Heart left ventricle (tissue), 16 donors: ENCODE results near the gene SUSD2. TPM values are rescaled to one million over a fixed set of nuclear protein-coding genes. Genes with fewer than 3 reads are reported as not detected.
"Not testable (repeated sequence)": the region's sequence is repeated elsewhere in the genome, so short reads cannot be mapped to it uniquely, and the experiment has no call there.

Experiments used
- ATAC-seq, 4 donors: fragments of 200-7000 bp; cut with Tn5 transposase; one replicate each; pipeline ENCODE4 v1.9.1; 2020 to 2022; ENCODE audit warnings: moderate library complexity in 4 of 4, mild to moderate bottlenecking in 3 of 4, moderate number of reproducible peaks in 1 of 4
- DNase-seq, 5 donors: peaks; one replicate each; pipeline ENCODE4 v3.0.0-alpha.2; 2020
- H3K27ac ChIP-seq, 12 donors: fragments of 200-600 bp; sonication (generic) in 4 of 12; one replicate each; pipeline versions ENCODE4 v1.5.0 to v1.8.0; 2016 to 2022; ENCODE audit warnings: mild to moderate bottlenecking in 2 of 12
- H3K27me3 ChIP-seq, 9 donors: fragments of 200-600 bp; sonication (generic) in 2 of 9; one replicate each; pipeline versions ENCODE4 v1.5.1 to v1.8.0; 2016 to 2022; ENCODE audit warnings: mild to moderate bottlenecking in 3 of 9
- H3K36me3 ChIP-seq, 9 donors: fragments of 200-600 bp; sonication (generic) in 2 of 9; one replicate each; pipeline versions ENCODE4 v1.5.0 to v1.8.0; 2018 to 2022; ENCODE audit warnings: mild to moderate bottlenecking in 2 of 9
- H3K4me1 ChIP-seq, 12 donors: fragments of 200-600 bp; sonication (generic) in 4 of 12; one replicate each; pipeline versions ENCODE4 v1.5.0 to v1.8.0; 2016 to 2022; ENCODE audit warnings: mild to moderate bottlenecking in 3 of 12
- H3K4me3 ChIP-seq, 12 donors: fragments of 200-600 bp; sonication (generic) in 4 of 12; one replicate each; pipeline versions ENCODE4 v1.5.0 to v1.8.0; 2017 to 2022; ENCODE audit warnings: mild to moderate bottlenecking in 9 of 12, moderate library complexity in 4 of 12
- H3K9me3 ChIP-seq, 12 donors: fragments of 200-600 bp; sonication (generic) in 4 of 12; one replicate each; pipeline versions ENCODE4 v1.5.0 to v1.8.0; 2016 to 2022; ENCODE audit warnings: mild to moderate bottlenecking in 1 of 12
- POLR2A ChIP-seq, 2 donors: fragments of 450-650 bp; IDR thresholded peaks; one replicate each; pipeline ENCODE4 v1.6.1; 2017; ENCODE audit warnings: antibody characterized with exemption in 2 of 2, mild to moderate bottlenecking in 2 of 2, moderate library complexity in 2 of 2
- WGBS, 4 donors: extraction: QIAGEN DNeasy Blood & Tissue Kit in 2 of 4; methylation state at CpG; one replicate each; pipeline versions ENCODE4 v1.1.5 to v1.1.7; 2013 to 2018; 5-methylcytosine and 5-hydroxymethylcytosine counted together
- intact Hi-C, 10 donors: fragments of 100-400 bp; cut with DNase I; formaldehyde crosslinking; loops; one replicate each; pipeline versions ENCODE4 v1.11.1 to v1.14.2; 2022
- polyA plus RNA-seq, 2 donors: library from polyadenylated mRNA; stranded (reverse); fragments of 200-250 nt; gene quantifications; one replicate each; pipeline ENCODE4 v1.2.3, GENCODE V29; 2013
- total RNA-seq, 9 donors: library from RNA; depleted of rRNA in 2 of 9; stranded (reverse); fragments of >200 nt in 2 of 9; fragmentation: NEBNext Ultra II Directional in 3 of 9; extraction: Animal tissue kit (Norgen Biotek cat#: 25700) in 3 of 9; gene quantifications; one replicate each; pipeline versions ENCODE4 v1.1.0 to v1.2.4, GENCODE V29; 2016 to 2023
- TF ChIP-seq, protein P1 (sequence below), 12 donors: fragments of 200-600 bp; sonication (generic) in 4 of 12; IDR thresholded peaks; one replicate each; pipeline versions ENCODE4 v1.5.0 to v1.8.0; 2018 to 2022; ENCODE audit warnings: antibody characterized with exemption in 12 of 12, mild to moderate bottlenecking in 5 of 12
- donor health status: ischemic (EF 13 %, LVEDD 7.1; RV severe dilation, severe dysfunction).
- donor health status: healthy with polysubstance abuse.
- donor health status: DM: no; HTN: yes; CAD: no.
- donor health status: DM: no; HTN: no; CAD: no.
- donor health status: ischemic (EF 25% LVEDD 6.9; RV normal size, moderate dysfunction).
- donor health status: ischemic (EF 25% LVEDD 5.7; RV mildly dilated, moderate dysfunction).
- donor health status: healthy.
- donor health status: DM: yes; HTN: yes; CAD: no.
- donor health status: ischemic (EF 35%, LVEDD 5.7; RV mildly dilated, moderate dysfunction).
- donor health status: nonischemic (EF 11% LVEDD 7.7; RV severe dilation, severe dysfunction).
- donor health status: DM: yes; HTN: yes; CAD: no.
- donor health status: PGD.
- donor health status: ischemic (EF 29% LVEDD 5.4; RV normal size, mild dysfunction).
- donor health status: nonischemic (EF 23%, LVEDD 6.1; RV moderate dilation, normal function).

Gene SUSD2
- total and polyA plus RNA-seq, 11 donors, result 1.5 to 12.6 (median 2.7) TPM

DNA sequence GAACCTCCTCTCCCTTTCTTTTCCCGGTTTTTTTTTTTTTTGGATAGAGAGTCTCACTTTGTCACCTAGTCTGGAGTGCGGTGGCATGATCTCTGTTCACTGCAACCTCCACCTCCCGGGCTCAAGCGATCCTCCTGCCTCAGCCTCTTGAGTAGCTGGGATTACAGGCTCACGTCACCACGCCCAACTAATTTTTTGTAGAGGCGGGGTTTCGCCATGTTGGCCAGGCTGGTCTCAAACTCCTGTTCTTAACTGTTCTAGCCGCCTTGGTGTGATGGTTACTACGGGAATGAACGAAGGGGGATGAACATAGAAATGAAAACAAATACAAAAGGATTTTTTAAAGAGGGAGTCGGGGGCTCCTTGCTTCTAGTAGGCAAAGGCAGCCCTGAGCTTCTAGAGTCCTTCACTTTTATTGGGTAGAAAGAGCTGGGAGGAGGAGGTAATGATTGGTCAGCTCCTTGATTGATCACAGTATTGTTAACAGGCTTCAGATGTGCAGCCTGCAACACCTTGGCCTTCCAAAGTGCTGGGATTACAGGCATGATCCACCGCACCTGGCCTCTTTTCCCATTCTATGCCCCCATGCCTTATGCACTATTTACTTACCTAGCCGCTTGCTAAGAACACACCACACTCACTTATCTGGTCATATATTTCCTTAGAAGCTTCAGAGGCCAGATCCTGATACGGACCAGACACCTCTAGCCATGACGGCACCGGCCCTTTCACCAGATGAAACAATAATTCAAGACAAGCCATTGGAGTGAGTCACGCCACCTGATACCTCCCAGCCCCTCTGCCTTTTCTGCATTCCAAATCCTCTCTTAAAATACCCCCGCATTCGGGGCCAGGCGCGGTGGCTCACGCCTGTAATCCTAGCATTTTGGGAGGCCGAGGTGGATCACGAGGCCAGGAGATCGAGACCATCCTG is 20.7 kb downstream of the SUSD2 start:
- no peak for ATAC-seq
- no peak overlapping the region for H3K27ac ChIP-seq
- H3K27me3 ChIP-seq, result no peaks in the 10 kb centered on the region
- no peaks in the 10 kb centered on the region for H3K36me3 ChIP-seq
- H3K4me1 ChIP-seq, result peaks cover 1 to 35% (median 7%) of the 10 kb centered on the region in 12 donors
- no peak for DNase-seq
- TF ChIP-seq POLR2A (IDR thresholded peaks at IDR 0.05), result no peak
- intact Hi-C loops, result no loop called here
- no peak overlapping the region for H3K4me3 ChIP-seq
- H3K9me3 ChIP-seq, result peaks cover 0 to 4% (median 0%) of the 10 kb centered on the region in 12 donors
- WGBS, 4 donors, result 92 to 96% (median 95%) methylated on average over 26 of the region's 26 CpGs

DNA sequence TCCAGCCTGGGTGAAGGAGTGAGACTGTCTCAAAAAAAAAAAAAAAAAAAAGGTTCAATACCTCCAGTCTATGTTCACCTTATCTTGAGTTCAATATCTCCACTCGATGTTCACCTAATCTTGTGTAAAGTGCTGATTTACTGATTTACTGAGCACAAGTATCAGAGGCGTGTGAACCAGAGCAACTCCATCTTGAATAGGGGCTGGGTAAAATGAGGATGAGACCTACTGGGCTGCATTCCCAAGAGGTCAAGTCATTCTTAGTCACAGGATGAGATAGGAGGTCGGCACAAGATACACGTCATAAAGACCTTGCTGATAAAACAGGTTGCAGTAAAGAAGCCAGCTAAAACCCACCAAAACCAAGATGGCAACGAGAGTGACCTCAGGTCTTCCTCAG is 22.6 kb downstream of the SUSD2 start:
- H3K27ac ChIP-seq, ATAC-seq, H3K36me3 ChIP-seq, DNase-seq, H3K27me3 ChIP-seq, H3K9me3 ChIP-seq, H3K4me3 ChIP-seq, intact Hi-C loops: not testable (repeated sequence)
- WGBS, 4 donors, result 75 to 82% (median 82%) methylated on average over 5 of the region's 5 CpGs
- peaks cover 8 to 39% (median 21%) of the 10 kb centered on the region in 12 donors for H3K4me1 ChIP-seq

DNA sequence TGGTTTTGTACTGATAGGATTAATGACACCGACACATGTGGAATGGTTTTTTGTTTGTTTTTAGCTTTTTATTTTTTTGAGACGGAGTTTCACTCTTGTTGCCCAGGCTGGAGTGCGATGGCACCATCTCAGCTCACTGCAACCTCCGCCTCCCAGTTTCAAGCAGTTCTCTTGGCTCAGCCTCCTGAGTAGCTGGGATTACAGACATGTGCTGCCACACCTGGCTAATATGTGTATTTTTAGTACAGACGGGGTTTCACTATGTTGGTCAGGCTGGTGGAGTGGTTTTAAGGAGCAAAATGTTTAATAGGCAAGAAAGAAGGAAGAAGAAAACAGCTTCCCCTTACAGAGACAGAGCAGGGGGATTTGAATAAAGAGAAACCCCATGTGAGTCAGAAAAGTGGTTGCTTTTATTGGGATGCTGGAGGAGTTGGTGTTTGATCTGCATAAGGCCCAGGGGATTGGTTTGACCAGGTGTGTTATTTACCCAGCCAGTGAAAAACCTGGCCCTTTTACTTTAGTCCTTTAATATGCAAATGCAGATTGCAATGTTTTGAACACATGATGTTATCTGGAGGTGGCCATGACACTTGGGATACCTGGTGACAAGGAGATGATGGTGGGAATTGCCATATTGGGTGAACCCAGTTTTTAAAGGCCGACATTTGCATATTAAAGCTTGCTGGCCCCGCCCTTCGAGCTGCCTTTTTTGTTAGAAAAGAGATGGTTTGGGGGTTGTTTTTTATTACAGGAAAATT is 24.3 kb downstream of the SUSD2 start:
- Histone ChIP-seq H3K27ac (peak overlapping the region in 2 of 12 donors; percentile 92 to 93), H3K4me3 (no peak overlapping the region), H3K27me3 (no peaks in the 10 kb centered on the region), H3K36me3 (no peaks in the 10 kb centered on the region), H3K9me3 (peaks cover 0 to 4% (median 0%) of the 10 kb centered on the region in 12 donors), H3K4me1 (peaks cover 8 to 48% (median 23%) of the 10 kb centered on the region in 12 donors)
- DNase-seq (no peak), ATAC-seq (no peak)
- WGBS, 4 donors, result 92 to 97% (median 94%) methylated on average over 8 of the region's 8 CpGs
- no peak for TF ChIP-seq POLR2A (IDR thresholded peaks at IDR 0.05)
- TF ChIP-seq, protein P1, sequence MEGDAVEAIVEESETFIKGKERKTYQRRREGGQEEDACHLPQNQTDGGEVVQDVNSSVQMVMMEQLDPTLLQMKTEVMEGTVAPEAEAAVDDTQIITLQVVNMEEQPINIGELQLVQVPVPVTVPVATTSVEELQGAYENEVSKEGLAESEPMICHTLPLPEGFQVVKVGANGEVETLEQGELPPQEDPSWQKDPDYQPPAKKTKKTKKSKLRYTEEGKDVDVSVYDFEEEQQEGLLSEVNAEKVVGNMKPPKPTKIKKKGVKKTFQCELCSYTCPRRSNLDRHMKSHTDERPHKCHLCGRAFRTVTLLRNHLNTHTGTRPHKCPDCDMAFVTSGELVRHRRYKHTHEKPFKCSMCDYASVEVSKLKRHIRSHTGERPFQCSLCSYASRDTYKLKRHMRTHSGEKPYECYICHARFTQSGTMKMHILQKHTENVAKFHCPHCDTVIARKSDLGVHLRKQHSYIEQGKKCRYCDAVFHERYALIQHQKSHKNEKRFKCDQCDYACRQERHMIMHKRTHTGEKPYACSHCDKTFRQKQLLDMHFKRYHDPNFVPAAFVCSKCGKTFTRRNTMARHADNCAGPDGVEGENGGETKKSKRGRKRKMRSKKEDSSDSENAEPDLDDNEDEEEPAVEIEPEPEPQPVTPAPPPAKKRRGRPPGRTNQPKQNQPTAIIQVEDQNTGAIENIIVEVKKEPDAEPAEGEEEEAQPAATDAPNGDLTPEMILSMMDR (IDR thresholded peaks at IDR 0.05), result no peak
- intact Hi-C loops, result loop anchor here in 3 of 10 donors (2.0 to 5.0 kb wide), 3 partner anchors 37 to 42 kb away; partner anchors contain the start of gene GGT5 (in 2 of the 3)

DNA sequence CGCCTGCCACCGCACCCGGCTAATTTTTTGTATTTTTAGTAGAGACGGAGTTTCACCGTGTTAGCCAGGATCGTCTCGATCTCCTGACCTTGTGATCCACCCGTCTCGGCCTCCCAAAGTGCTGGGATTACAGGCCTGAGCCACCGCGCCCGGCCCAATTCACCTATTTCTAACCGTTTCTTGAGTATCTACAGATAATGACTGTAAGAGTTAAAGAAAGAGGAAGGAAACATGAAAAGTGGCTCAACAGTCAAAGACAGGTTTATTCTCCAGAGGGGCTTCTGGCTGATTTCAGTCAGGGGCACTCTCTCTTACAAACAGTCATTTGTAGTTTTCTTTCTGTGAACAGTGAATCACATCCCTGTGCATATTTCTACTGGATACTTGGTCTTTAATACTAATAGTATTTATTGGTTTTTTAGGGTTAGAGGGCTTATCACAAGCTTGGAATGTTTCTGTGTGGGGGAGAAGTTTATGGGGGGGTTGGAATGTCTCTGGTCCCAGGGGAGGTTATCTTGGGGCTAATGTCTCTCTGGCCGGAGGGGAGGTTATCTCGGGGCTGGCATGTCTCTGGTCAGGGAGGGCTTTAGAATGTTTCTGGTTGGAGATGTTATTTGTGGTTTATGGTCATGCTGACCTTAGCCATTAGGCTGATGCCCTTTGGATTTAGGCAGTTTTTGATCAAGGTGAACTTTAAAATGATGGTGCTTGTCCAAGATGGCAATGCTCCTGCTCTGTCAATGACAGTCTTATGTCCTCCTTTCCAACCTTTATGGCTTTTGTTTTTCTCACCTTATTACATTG is 25.4 kb downstream of the SUSD2 start:
- WGBS, 4 donors, result 84 to 91% (median 88%) methylated on average over 15 of the region's 15 CpGs
- intact Hi-C loops, result loop anchor here in 3 of 10 donors (2.0 to 5.0 kb wide), 3 partner anchors 36 to 41 kb away; partner anchors contain the start of gene GGT5 (in 2 of the 3)

More for the DNA sequence above, 25.4 kb downstream of the SUSD2 start:
- not testable (repeated sequence) for DNase-seq, ATAC-seq, H3K27me3 ChIP-seq, H3K36me3 ChIP-seq, H3K9me3 ChIP-seq
- Histone ChIP-seq H3K4me1 (peaks cover 8 to 48% (median 23%) of the 10 kb centered on the region in 12 donors), H3K4me3 (peak overlapping the region in 1 of 12 donors; percentile 18), H3K27ac (peak overlapping the region; percentile 81 to 93 (median 86))
